ENCODE data around the gene PIK3AP1. TPM values are rescaled to one million over a fixed set of nuclear protein-coding genes. Genes with fewer than 3 reads are reported as not detected.
"Not testable (repeated sequence)": the region's sequence is repeated elsewhere in the genome, so short reads cannot be mapped to it uniquely, and the experiment has no call there.

PIK3AP1 gene
- total RNA-seq, 1 experiment from 2014 or later, result 0.32 TPM

- no peak for DNase-seq (ENCODE audit: low read depth, low spot score)
- in situ Hi-C loops (cut with HindIII; ENCODE audit: low pct_unique_long_range_greater_than_20kb, low sequenced_read_pairs), result no loop called here
Measured at GRCh38 chr10:96740141-96740540, 19.8 kb upstream of the PIK3AP1 start.

- in situ Hi-C loops (cut with HindIII; ENCODE audit: low pct_unique_long_range_greater_than_20kb, low sequenced_read_pairs); DNase-seq (ENCODE audit: low read depth, low spot score): not testable (repeated sequence)
Measured at GRCh38 chr10:96737307-96737902, 17.1 kb upstream of the PIK3AP1 start.

GRCh38 chr10:96724621-96725020 is 4.3 kb upstream of the PIK3AP1 start:
- no peak for DNase-seq (ENCODE audit: low read depth, low spot score)
- in situ Hi-C loops (cut with HindIII; ENCODE audit: low pct_unique_long_range_greater_than_20kb, low sequenced_read_pairs), result no loop called here

GRCh38 chr10:96721207-96721572 is 876 bp upstream of the PIK3AP1 start:
- in situ Hi-C loops (cut with HindIII; ENCODE audit: low pct_unique_long_range_greater_than_20kb, low sequenced_read_pairs), result no loop called here
- no peak for DNase-seq (ENCODE audit: low read depth, low spot score)

- DNase-seq (ENCODE audit: low read depth, low spot score), result no peak
- in situ Hi-C loops (cut with HindIII; ENCODE audit: low pct_unique_long_range_greater_than_20kb, low sequenced_read_pairs), result no loop called here
Measured at GRCh38 chr10:96719850-96720421, 378 bp downstream of the PIK3AP1 start.

- in situ Hi-C loops (cut with HindIII; ENCODE audit: low pct_unique_long_range_greater_than_20kb, low sequenced_read_pairs), result no loop called here
- no peak for DNase-seq (ENCODE audit: low read depth, low spot score)
Measured at GRCh38 chr10:96719200-96719599, 1.1 kb downstream of the PIK3AP1 start.

- in situ Hi-C loops (cut with HindIII; ENCODE audit: low pct_unique_long_range_greater_than_20kb, low sequenced_read_pairs), result no loop called here
- no peak for DNase-seq (ENCODE audit: low read depth, low spot score)
Measured at GRCh38 chr10:96718304-96718990, 1.9 kb downstream of the PIK3AP1 start.

GRCh38 chr10:96716390-96716789 is 3.9 kb downstream of the PIK3AP1 start:
- DNase-seq (ENCODE audit: low read depth, low spot score), result no peak
- in situ Hi-C loops (cut with HindIII; ENCODE audit: low pct_unique_long_range_greater_than_20kb, low sequenced_read_pairs), result no loop called here

- peak; percentile 2 for DNase-seq (ENCODE audit: low read depth, low spot score)
Measured at GRCh38 chr10:96714746-96715255, 5.5 kb downstream of the PIK3AP1 start.

GRCh38 chr10:96714031-96714590 is 6.2 kb downstream of the PIK3AP1 start:
- DNase-seq (ENCODE audit: low read depth, low spot score), result peak; percentile 13
- in situ Hi-C loops (cut with HindIII; ENCODE audit: low pct_unique_long_range_greater_than_20kb, low sequenced_read_pairs), result no loop called here

More at GRCh38 chr10:96714746-96715255, 5.5 kb downstream of the PIK3AP1 start:
- in situ Hi-C loops (cut with HindIII; ENCODE audit: low pct_unique_long_range_greater_than_20kb, low sequenced_read_pairs), result no loop called here

- in situ Hi-C loops (cut with HindIII; ENCODE audit: low pct_unique_long_range_greater_than_20kb, low sequenced_read_pairs), result no loop called here
Measured at GRCh38 chr10:96712662-96713271, 7.5 kb downstream of the PIK3AP1 start.

GRCh38 chr10:96711048-96711728 is 9.1 kb downstream of the PIK3AP1 start:
- no peak for DNase-seq (ENCODE audit: low read depth, low spot score)
- in situ Hi-C loops (cut with HindIII; ENCODE audit: low pct_unique_long_range_greater_than_20kb, low sequenced_read_pairs), result no loop called here

More at GRCh38 chr10:96712662-96713271, 7.5 kb downstream of the PIK3AP1 start:
- no peak for DNase-seq (ENCODE audit: low read depth, low spot score)

- in situ Hi-C loops (cut with HindIII; ENCODE audit: low pct_unique_long_range_greater_than_20kb, low sequenced_read_pairs), result no loop called here
- DNase-seq (ENCODE audit: low read depth, low spot score), result no peak
Measured at GRCh38 chr10:96709525-96709924, 10.8 kb downstream of the PIK3AP1 start.

- DNase-seq (ENCODE audit: low read depth, low spot score), result no peak
- in situ Hi-C loops (cut with HindIII; ENCODE audit: low pct_unique_long_range_greater_than_20kb, low sequenced_read_pairs), result no loop called here
Measured at GRCh38 chr10:96708996-96709395, 11.3 kb downstream of the PIK3AP1 start.

GRCh38 chr10:96708456-96708855 is 11.9 kb downstream of the PIK3AP1 start:
- DNase-seq (ENCODE audit: low read depth, low spot score), result no peak
- in situ Hi-C loops (cut with HindIII; ENCODE audit: low pct_unique_long_range_greater_than_20kb, low sequenced_read_pairs), result no loop called here

- no peak for DNase-seq (ENCODE audit: low read depth, low spot score)
- in situ Hi-C loops (cut with HindIII; ENCODE audit: low pct_unique_long_range_greater_than_20kb, low sequenced_read_pairs), result no loop called here
Measured at GRCh38 chr10:96706331-96706853, 13.9 kb downstream of the PIK3AP1 start.

GRCh38 chr10:96705134-96705533 is 15.2 kb downstream of the PIK3AP1 start:
- no peak for DNase-seq (ENCODE audit: low read depth, low spot score)
- in situ Hi-C loops (cut with HindIII; ENCODE audit: low pct_unique_long_range_greater_than_20kb, low sequenced_read_pairs), result no loop called here
